DND-41 (cell line): Measurements from ENCODE around the gene MAP2.

ENCODE experiments used
- ATAC-seq: fragments of 200-7000 bp; cut with Tn5 transposase; 3 replicates; pipeline ENCODE4 v1.9.1; 2021; ENCODE audit warnings: low read depth; ENCODE audit not compliant: insufficient read depth
- DNase-seq: peaks from one replicate; pipeline ENCODE4 v3.0.0-alpha.2; 2020
- H2AFZ ChIP-seq: 2 replicates; pipeline ENCODE4 v1.6.0; 2012; ENCODE audit warnings: low read depth, low read length
- H3K27ac ChIP-seq: 2 replicates; pipeline ENCODE4 v1.5.1; 2012; ENCODE audit warnings: low read length, inconsistent platforms
- H3K27me3 ChIP-seq: fragments of 200-600 bp; sonication (generic); 2 replicates; pipeline ENCODE4 v1.6.0; 2012; ENCODE audit warnings: low read length, mild to moderate bottlenecking, inconsistent platforms; ENCODE audit not compliant: insufficient read depth, poor library complexity
- H3K36me3 ChIP-seq: 2 replicates; pipeline ENCODE4 v1.5.1; 2012; ENCODE audit warnings: low read length, inconsistent platforms; ENCODE audit not compliant: insufficient read depth
- H3K4me1 ChIP-seq: 2 replicates; pipeline ENCODE4 v1.5.1; 2012; ENCODE audit warnings: mild to moderate bottlenecking, low read length; ENCODE audit not compliant: insufficient read depth
- H3K4me2 ChIP-seq: 2 replicates; pipeline ENCODE4 v1.6.0; 2012; ENCODE audit warnings: mild to moderate bottlenecking, moderate library complexity, low read length, inconsistent platforms; ENCODE audit not compliant: insufficient read depth
- H3K4me3 ChIP-seq, 2 experiments: fragments of 200-600 bp in 1 of 2; shearing (Covaris generic) in 1 of 2; 2 replicates each; pipeline ENCODE4 v1.5.1; 2012 to 2016; ENCODE audit warnings: inconsistent platforms in 2 of 2, low read length in 2 of 2, mild to moderate bottlenecking in 2 of 2, low read depth in 1 of 2, moderate library complexity in 1 of 2
- H3K79me2 ChIP-seq: 2 replicates; pipeline ENCODE4 v1.6.0; 2012; ENCODE audit warnings: low read length, inconsistent platforms; ENCODE audit not compliant: insufficient read depth
- H3K9ac ChIP-seq: 2 replicates; pipeline ENCODE4 v1.6.0; 2012; ENCODE audit warnings: low read depth, mild to moderate bottlenecking, inconsistent platforms, low read length, moderate library complexity
- H3K9me3 ChIP-seq: 2 replicates; pipeline ENCODE4 v1.5.1; 2012; ENCODE audit warnings: low read length, moderate library complexity, mild to moderate bottlenecking, inconsistent platforms; ENCODE audit not compliant: insufficient read depth, severe bottlenecking
- H4K20me1 ChIP-seq: 2 replicates; pipeline ENCODE4 v1.6.0; 2012; ENCODE audit warnings: low read length; ENCODE audit not compliant: insufficient read depth
- EZH2 ChIP-seq: IDR thresholded peaks from 3 replicates; pipeline ENCODE4 v1.6.1; 2012; ENCODE audit warnings: borderline replicate concordance, low read depth, mild to moderate bottlenecking, moderate library complexity, low read length, inconsistent platforms; ENCODE audit not compliant: severe bottlenecking
- TF ChIP-seq, protein P1 (sequence below): IDR thresholded peaks from 2 replicates; pipeline ENCODE4 v1.5.1; 2012; ENCODE audit warnings: borderline replicate concordance, low read length, moderate library complexity, mild to moderate bottlenecking; ENCODE audit not compliant: poor library complexity, severe bottlenecking; ENCODE audit errors: extremely low read depth

Gene MAP2

DNA sequence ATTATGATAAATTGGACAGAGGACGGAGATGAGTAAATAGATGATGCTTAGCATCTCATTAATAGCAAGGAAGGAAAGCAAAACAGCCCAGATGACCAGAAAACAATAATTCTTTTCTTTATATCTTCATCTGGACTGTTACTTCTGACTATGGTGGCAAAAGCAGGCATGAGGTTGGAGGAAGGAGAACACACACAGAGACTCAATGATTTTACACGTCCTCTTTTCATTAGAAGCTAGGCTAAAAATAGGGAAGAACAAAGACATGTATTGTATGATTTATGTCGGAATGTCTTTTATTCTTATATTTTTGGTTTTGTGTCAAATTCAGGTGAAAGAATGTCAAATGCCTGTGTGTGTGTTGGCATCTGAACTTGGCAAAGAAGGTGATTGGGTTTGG lies 137.1 kb downstream of the MAP2 start:
- Histone ChIP-seq H4K20me1 (no peaks in the 10 kb centered on the region), H3K9ac (no peak overlapping the region), H3K27ac (no peak overlapping the region), H3K4me1 (no peaks in the 10 kb centered on the region), H3K36me3 (no peaks in the 10 kb centered on the region), H3K9me3 (no peaks in the 10 kb centered on the region), H3K4me3 (no peak overlapping the region), H3K79me2 (no peaks in the 10 kb centered on the region), H3K27me3 (no peaks in the 10 kb centered on the region), H2AFZ (no peak overlapping the region), H3K4me2 (no peak overlapping the region)
- ATAC-seq, result no peak
- no peak for TF ChIP-seq EZH2
- TF ChIP-seq, protein P1, sequence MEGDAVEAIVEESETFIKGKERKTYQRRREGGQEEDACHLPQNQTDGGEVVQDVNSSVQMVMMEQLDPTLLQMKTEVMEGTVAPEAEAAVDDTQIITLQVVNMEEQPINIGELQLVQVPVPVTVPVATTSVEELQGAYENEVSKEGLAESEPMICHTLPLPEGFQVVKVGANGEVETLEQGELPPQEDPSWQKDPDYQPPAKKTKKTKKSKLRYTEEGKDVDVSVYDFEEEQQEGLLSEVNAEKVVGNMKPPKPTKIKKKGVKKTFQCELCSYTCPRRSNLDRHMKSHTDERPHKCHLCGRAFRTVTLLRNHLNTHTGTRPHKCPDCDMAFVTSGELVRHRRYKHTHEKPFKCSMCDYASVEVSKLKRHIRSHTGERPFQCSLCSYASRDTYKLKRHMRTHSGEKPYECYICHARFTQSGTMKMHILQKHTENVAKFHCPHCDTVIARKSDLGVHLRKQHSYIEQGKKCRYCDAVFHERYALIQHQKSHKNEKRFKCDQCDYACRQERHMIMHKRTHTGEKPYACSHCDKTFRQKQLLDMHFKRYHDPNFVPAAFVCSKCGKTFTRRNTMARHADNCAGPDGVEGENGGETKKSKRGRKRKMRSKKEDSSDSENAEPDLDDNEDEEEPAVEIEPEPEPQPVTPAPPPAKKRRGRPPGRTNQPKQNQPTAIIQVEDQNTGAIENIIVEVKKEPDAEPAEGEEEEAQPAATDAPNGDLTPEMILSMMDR, result no peak
- no peak for DNase-seq

DNA sequence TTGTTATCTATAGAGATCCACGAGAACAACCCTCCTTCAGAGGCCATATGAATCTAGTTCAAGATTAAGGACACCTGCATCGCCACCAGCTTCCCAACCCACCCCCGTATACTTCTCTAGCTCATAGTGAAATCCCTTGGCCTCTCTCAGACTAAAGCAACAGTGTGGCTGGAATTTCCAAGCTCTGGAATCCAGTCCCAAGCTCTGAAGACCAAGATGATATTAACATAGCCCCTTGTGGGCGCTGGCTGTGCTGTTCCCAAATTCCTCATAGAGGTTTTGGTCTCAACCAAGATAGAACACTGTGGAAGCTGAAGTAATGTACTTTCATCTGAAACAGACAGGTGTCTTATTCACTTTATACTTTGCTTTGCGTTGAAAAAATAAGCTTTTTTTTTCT lies 139.6 kb downstream of the MAP2 start:
- ATAC-seq (no peak), DNase-seq (no peak)
- H2AFZ ChIP-seq, result no peak overlapping the region
- no peaks in the 10 kb centered on the region for H4K20me1 ChIP-seq
- no peaks in the 10 kb centered on the region for H3K36me3 ChIP-seq
- H3K27ac ChIP-seq, result no peak overlapping the region
- TF ChIP-seq EZH2, result no peak
- H3K4me2 ChIP-seq, result no peak overlapping the region
- H3K27me3 ChIP-seq, result no peaks in the 10 kb centered on the region
- no peaks in the 10 kb centered on the region for H3K4me1 ChIP-seq
- H3K9ac ChIP-seq, result no peak overlapping the region
- H3K4me3 ChIP-seq, result no peak overlapping the region
- no peaks in the 10 kb centered on the region for H3K9me3 ChIP-seq
- H3K79me2 ChIP-seq, result no peaks in the 10 kb centered on the region

DNA sequence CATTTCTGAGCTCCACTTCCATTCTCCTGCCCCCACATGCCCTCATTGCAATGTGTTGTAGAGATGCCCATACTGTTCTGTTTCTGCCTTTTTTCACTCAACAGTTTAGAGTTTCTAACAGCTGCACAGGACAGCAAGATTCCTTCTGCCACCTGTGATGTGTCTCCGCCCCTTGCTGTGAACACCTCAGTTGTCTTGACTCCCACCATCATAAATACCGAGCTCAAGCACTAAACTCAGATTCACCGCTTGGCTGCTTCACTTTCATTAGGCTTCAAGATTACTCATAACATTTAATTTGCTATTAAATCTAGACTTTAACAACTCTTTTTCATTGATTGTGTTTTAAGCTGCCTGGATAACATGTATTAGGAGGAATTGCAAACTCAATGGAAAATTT lies 141.0 kb downstream of the MAP2 start:
- Histone ChIP-seq H3K79me2 (no peaks in the 10 kb centered on the region), H3K27me3 (no peaks in the 10 kb centered on the region), H3K9ac (no peak overlapping the region), H3K4me2 (no peak overlapping the region), H3K36me3 (no peaks in the 10 kb centered on the region), H4K20me1 (no peaks in the 10 kb centered on the region), H3K4me1 (no peaks in the 10 kb centered on the region), H3K27ac (no peak overlapping the region), H3K4me3 (no peak overlapping the region), H3K9me3 (no peaks in the 10 kb centered on the region), H2AFZ (no peak overlapping the region)
- no peak for TF ChIP-seq EZH2
- TF ChIP-seq, protein P1, result no peak
- DNase-seq, result no peak
- no peak for ATAC-seq

DNA sequence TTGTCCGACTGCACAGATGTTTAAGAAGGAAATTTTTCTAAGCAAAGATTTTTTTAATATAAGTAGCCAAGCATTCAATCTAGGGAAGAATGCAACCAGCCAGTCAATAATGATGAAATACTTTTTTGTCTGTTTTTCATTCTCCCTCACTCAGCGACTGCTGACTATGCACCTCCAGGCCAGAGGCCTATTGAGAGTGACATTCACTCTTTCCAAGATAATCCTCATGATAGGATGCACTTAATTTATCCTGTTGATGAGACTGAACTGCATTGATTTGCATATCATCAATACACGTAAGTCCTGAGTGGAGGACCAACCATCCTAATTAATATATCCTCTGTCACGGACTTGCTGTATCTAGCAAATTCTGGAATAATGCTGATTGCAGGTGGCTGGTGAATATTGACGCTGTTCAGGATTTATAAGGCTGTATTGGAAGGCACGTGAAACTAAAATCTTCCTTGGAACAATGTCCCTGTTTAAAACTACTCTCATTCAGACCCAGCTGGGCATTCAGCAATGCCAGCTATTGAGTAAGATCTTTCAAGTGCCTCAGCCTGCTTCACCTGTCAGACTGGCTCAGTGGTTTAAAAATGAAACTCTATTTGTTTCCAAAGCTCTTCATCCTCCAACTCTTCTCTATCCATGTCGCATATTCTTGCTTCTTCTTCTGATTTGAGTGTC lies 142.2 kb downstream of the MAP2 start:
- no peak overlapping the region for H3K9ac ChIP-seq
- no peak for DNase-seq
- no peak overlapping the region for H3K4me3 ChIP-seq
- no peak overlapping the region for H3K27ac ChIP-seq
- no peak overlapping the region for H2AFZ ChIP-seq
- no peaks in the 10 kb centered on the region for H3K36me3 ChIP-seq
- no peaks in the 10 kb centered on the region for H3K9me3 ChIP-seq
- no peak for TF ChIP-seq EZH2
- no peaks in the 10 kb centered on the region for H3K4me1 ChIP-seq
- H4K20me1 ChIP-seq, result no peaks in the 10 kb centered on the region
- H3K4me2 ChIP-seq, result no peak overlapping the region
- H3K79me2 ChIP-seq, result no peaks in the 10 kb centered on the region
- no peaks in the 10 kb centered on the region for H3K27me3 ChIP-seq
- ATAC-seq, result no peak
